GM12878 (cell line): ENCODE measurements around the gene C1orf232. TPM values are rescaled to one million over a fixed set of nuclear protein-coding genes. Genes with fewer than 3 reads are reported as not detected.

Experiments
- KAT2A ChIP-seq: conservative IDR thresholded peaks from 2 replicates; pipeline ENCODE4 v1.6.1; 2011; ENCODE audit warnings: low read depth, low read length; ENCODE audit not compliant: control insufficient read depth
- RFX5 ChIP-seq: IDR thresholded peaks from 2 replicates; pipeline ENCODE4 v1.6.1; 2011; ENCODE audit warnings: low read depth, low read length, improper control_type of control experiment
- TARDBP ChIP-seq: IDR thresholded peaks from 2 replicates; pipeline ENCODE4 v1.6.1; 2016; ENCODE audit warnings: borderline replicate concordance
- polyA plus RNA-seq, 11 experiments: library from polyadenylated mRNA; depleted of rRNA in 4 of 11; unstranded in 6 of 11; stranded (reverse) in 5 of 11; fragments of >200 nt; fragmentation: Nextera tagmentation in 4 of 11; fragmentation: Illumina TruSeq in 1 of 11; extraction: Ambion mirVana in 4 of 11; extraction: Trizol in 1 of 11; gene quantifications; 1 replicate in 1 of 11; 2 replicates in 10 of 11; pipeline versions ENCODE4 v1.2.1 to v1.2.3, GENCODE V29; 2011 to 2016; ENCODE audit warnings: inconsistent platforms in 2 of 11, missing spikeins in 2 of 11, low read depth in 1 of 11
- total RNA-seq, 4 experiments: library from RNA; depleted of rRNA in 3 of 4; stranded (reverse); fragments of >200 nt in 3 of 4; fragmentation: Illumina TruSeq in 1 of 4; extraction: Trizol in 1 of 4; gene quantifications; 2 replicates each; pipeline versions ENCODE4 v1.2.1 to v1.2.3, GENCODE V29; 2013 to 2021
- TF ChIP-seq, protein P1 (sequence below): IDR thresholded peaks from 2 replicates; pipeline ENCODE4 v1.6.1; 2012; ENCODE audit warnings: mild to moderate bottlenecking, low read depth, low read length
- TF ChIP-seq, protein P2 (sequence below): IDR thresholded peaks from 2 replicates; pipeline ENCODE4 v1.6.1; 2011; ENCODE audit warnings: low read depth, mild to moderate bottlenecking, low read length, moderate library complexity, borderline replicate concordance; ENCODE audit errors: extremely low read depth
- TF ChIP-seq, protein P3 (sequence below): IDR thresholded peaks from 2 replicates; pipeline ENCODE4 v1.6.1; 2012; ENCODE audit warnings: low read depth, low read length, improper control_type of control experiment
- TF ChIP-seq, protein P4 (sequence below): IDR thresholded peaks from 2 replicates; pipeline ENCODE4 v1.6.1; 2011; ENCODE audit warnings: borderline replicate concordance, low read depth, mild to moderate bottlenecking, moderate library complexity, mixed read lengths, low read length; ENCODE audit not compliant: insufficient read depth; ENCODE audit errors: extremely low read length

C1orf232 gene
- total and polyA plus RNA-seq, 10 of the 15 experiments (the other 5 are each of a cell fraction or from before 2014, with no cell fraction given), result not detected

DNA sequence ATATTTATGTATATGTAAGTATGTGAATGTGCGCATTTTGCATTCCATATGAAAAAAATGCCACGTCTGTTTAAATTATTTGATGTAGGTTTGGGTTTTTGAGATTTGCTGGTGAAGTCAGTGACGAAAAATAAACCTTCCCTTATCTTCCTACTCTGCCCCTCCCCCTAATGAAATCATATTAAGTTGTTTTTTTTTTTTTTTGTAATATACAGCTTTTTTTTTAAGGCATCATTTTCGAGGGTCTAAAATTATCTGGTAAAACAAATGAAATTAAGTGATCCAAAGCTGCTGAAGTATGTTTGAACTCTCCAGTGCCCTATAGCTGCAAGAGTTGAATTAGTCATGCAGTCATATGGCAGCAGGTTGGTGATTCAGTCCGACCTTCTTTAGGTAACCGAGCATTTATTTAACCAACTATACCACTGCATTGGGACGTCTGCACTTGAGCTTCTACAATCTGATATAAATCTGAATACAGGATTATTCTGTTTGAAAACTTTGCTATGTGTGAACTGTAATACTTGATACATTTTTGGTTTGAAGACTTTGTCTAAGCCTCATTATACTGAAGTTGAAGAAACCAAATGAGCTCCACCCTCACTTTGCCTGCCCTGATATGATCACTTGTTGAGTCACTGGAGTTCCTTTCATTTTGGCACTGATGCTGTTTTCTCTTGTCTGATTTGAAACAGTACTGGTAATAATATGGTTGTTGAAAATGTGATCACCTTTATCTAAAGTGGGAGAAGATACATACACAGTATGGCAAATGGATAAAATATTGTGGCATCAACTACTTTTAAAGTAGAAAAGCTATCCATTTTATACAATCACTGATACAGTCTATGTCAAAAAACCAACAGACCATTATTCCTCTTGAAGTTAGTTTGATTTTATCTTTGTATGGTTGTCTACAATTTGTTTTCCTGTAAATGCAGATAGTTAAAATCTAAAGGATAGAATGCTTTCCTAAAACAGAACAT, 45.5 kb downstream of the C1orf232 start (continued):
- TF ChIP-seq, protein P1, sequence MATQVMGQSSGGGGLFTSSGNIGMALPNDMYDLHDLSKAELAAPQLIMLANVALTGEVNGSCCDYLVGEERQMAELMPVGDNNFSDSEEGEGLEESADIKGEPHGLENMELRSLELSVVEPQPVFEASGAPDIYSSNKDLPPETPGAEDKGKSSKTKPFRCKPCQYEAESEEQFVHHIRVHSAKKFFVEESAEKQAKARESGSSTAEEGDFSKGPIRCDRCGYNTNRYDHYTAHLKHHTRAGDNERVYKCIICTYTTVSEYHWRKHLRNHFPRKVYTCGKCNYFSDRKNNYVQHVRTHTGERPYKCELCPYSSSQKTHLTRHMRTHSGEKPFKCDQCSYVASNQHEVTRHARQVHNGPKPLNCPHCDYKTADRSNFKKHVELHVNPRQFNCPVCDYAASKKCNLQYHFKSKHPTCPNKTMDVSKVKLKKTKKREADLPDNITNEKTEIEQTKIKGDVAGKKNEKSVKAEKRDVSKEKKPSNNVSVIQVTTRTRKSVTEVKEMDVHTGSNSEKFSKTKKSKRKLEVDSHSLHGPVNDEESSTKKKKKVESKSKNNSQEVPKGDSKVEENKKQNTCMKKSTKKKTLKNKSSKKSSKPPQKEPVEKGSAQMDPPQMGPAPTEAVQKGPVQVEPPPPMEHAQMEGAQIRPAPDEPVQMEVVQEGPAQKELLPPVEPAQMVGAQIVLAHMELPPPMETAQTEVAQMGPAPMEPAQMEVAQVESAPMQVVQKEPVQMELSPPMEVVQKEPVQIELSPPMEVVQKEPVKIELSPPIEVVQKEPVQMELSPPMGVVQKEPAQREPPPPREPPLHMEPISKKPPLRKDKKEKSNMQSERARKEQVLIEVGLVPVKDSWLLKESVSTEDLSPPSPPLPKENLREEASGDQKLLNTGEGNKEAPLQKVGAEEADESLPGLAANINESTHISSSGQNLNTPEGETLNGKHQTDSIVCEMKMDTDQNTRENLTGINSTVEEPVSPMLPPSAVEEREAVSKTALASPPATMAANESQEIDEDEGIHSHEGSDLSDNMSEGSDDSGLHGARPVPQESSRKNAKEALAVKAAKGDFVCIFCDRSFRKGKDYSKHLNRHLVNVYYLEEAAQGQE, result no peak
- TF ChIP-seq, protein P2, sequence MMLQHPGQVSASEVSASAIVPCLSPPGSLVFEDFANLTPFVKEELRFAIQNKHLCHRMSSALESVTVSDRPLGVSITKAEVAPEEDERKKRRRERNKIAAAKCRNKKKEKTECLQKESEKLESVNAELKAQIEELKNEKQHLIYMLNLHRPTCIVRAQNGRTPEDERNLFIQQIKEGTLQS, result no peak
- no peak for TF ChIP-seq TARDBP
- TF ChIP-seq KAT2A, result no peak
- TF ChIP-seq, protein P3, sequence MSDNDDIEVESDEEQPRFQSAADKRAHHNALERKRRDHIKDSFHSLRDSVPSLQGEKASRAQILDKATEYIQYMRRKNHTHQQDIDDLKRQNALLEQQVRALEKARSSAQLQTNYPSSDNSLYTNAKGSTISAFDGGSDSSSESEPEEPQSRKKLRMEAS, result no peak
- no peak for TF ChIP-seq RFX5
- TF ChIP-seq, protein P4, sequence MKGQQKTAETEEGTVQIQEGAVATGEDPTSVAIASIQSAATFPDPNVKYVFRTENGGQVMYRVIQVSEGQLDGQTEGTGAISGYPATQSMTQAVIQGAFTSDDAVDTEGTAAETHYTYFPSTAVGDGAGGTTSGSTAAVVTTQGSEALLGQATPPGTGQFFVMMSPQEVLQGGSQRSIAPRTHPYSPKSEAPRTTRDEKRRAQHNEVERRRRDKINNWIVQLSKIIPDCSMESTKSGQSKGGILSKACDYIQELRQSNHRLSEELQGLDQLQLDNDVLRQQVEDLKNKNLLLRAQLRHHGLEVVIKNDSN, result no peak
